GM18505 (cell line): ENCODE results near the gene CCDC30.
"Not testable (repeated sequence)": the region's sequence is repeated elsewhere in the genome, so short reads cannot be mapped to it uniquely, and the experiment has no call there.

ENCODE experiments used
- ATAC-seq: cut with Tn5 transposase; IDR thresholded peaks from one replicate; pipeline ENCODE4 v1.9.1; 2021; ENCODE audit not compliant: unreplicated experiment
- POLR2A ChIP-seq: IDR thresholded peaks from 4 replicates; pipeline ENCODE4 v1.6.1; 2011; ENCODE audit warnings: borderline replicate concordance; ENCODE audit not compliant: insufficient read depth, insufficient read length; ENCODE audit errors: extremely low read depth

The CCDC30 gene

GRCh38 chr1:42587753-42588152 lies 124.7 kb downstream of the CCDC30 start:
- ATAC-seq = no peak
- no peak for TF ChIP-seq POLR2A

- TF ChIP-seq POLR2A = no peak
- ATAC-seq = no peak
Measured at GRCh38 chr1:42592811-42593210, 129.7 kb downstream of the CCDC30 start.

GRCh38 chr1:42593486-42594100 lies 130.5 kb downstream of the CCDC30 start:
- TF ChIP-seq POLR2A = no peak
- no peak for ATAC-seq

- no peak for ATAC-seq
- TF ChIP-seq POLR2A = no peak
Measured at GRCh38 chr1:42601472-42601871, 138.4 kb downstream of the CCDC30 start.

- TF ChIP-seq POLR2A = no peak
- no peak for ATAC-seq
Measured at GRCh38 chr1:42613803-42614131, 150.7 kb downstream of the CCDC30 start.

- no peak for ATAC-seq
- no peak for TF ChIP-seq POLR2A
Measured at GRCh38 chr1:42618866-42619265, 155.8 kb downstream of the CCDC30 start.

- ATAC-seq = no peak
- TF ChIP-seq POLR2A = no peak
Measured at GRCh38 chr1:42620307-42620706, 157.2 kb downstream of the CCDC30 start.

- ATAC-seq = not testable (repeated sequence)
Measured at GRCh38 chr1:42621180-42621579, 158.1 kb downstream of the CCDC30 start.

- ATAC-seq = not testable (repeated sequence)
Measured at GRCh38 chr1:42627205-42627604, 164.1 kb downstream of the CCDC30 start.

GRCh38 chr1:42639116-42639515 lies 176.0 kb downstream of the CCDC30 start:
- TF ChIP-seq POLR2A = no peak
- no peak for ATAC-seq

- ATAC-seq = no peak
- no peak for TF ChIP-seq POLR2A
Measured at GRCh38 chr1:42646056-42646455, 183.0 kb downstream of the CCDC30 start.

- ATAC-seq = no peak
Measured at GRCh38 chr1:42657201-42657600, 194.1 kb downstream of the CCDC30 start.

GRCh38 chr1:42657981-42658876 lies 195.1 kb downstream of the CCDC30 start, which contains the start of gene PPIH:
TSS of gene PPIH (plus strand) at chr1:42658423. CDS start at chr1:42658447, 24 bp downstream.
- ATAC-seq = peak; percentile 95
- TF ChIP-seq POLR2A = peak; percentile 92

More at GRCh38 chr1:42657201-42657600, 194.1 kb downstream of the CCDC30 start:
- TF ChIP-seq POLR2A = no peak

- TF ChIP-seq POLR2A = no peak
- no peak for ATAC-seq
Measured at GRCh38 chr1:42658877-42659337, 195.8 kb downstream of the CCDC30 start.
